ENCODE measurements around the gene ESR1.

DNA sequence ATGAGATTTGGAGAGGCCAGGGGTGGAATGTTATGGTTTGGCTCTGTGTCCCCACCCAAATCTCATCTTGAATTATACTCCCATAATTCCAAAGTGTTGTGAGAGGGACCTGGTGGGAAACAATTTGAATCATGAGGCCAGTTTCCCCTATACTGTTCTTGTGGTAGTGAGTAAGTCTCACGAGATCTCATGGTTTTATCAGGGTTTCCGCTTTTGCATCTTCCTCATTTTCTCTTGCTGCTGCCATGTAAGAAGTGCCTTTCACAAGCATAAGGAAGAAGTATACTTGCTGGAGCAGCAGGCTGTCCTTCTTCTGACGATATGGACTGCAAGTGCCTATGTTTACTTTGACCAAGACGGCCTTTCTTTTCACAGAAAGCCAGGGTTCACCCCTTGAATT, 270.5 kb downstream of the ESR1 start:
- TF ChIP-seq, protein P1, sequence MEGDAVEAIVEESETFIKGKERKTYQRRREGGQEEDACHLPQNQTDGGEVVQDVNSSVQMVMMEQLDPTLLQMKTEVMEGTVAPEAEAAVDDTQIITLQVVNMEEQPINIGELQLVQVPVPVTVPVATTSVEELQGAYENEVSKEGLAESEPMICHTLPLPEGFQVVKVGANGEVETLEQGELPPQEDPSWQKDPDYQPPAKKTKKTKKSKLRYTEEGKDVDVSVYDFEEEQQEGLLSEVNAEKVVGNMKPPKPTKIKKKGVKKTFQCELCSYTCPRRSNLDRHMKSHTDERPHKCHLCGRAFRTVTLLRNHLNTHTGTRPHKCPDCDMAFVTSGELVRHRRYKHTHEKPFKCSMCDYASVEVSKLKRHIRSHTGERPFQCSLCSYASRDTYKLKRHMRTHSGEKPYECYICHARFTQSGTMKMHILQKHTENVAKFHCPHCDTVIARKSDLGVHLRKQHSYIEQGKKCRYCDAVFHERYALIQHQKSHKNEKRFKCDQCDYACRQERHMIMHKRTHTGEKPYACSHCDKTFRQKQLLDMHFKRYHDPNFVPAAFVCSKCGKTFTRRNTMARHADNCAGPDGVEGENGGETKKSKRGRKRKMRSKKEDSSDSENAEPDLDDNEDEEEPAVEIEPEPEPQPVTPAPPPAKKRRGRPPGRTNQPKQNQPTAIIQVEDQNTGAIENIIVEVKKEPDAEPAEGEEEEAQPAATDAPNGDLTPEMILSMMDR (IDR thresholded peaks at IDR 0.05) = no peak
- TF ChIP-seq POLR2A (IDR thresholded peaks at IDR 0.05) (no peak), EP300 (IDR thresholded peaks at IDR 0.05) (no peak)

Measured in tibial nerve (tissue), 4 donors.